Upper lobe of left lung (tissue), 6 donors: ENCODE results near the gene ANKIB1. TPM values are rescaled to one million over a fixed set of nuclear protein-coding genes. Genes with fewer than 3 reads are reported as not detected.

Source experiments
- ATAC-seq, 2 donors: fragments of 200-7000 bp; cut with Tn5 transposase; one replicate each; pipeline ENCODE4 v1.9.1; 2022; ENCODE audit warnings: mild to moderate bottlenecking in 2 of 2, moderate library complexity in 2 of 2; ENCODE audit not compliant: low FRiP score in 2 of 2
- DNase-seq, 2 donors: peaks; one replicate each; pipeline ENCODE4 v3.0.0-alpha.2; 2019 to 2020
- H3K27ac ChIP-seq, 4 donors: fragments of 200-600 bp; sonication (generic); one replicate each; pipeline ENCODE4 v1.5.1; 2016 to 2019
- H3K27me3 ChIP-seq, 4 donors: fragments of 200-600 bp; sonication (generic); one replicate each; pipeline ENCODE4 v1.5.1; 2017 to 2019
- H3K36me3 ChIP-seq, 4 donors: fragments of 200-600 bp; sonication (generic); one replicate each; pipeline ENCODE4 v1.5.1; 2016 to 2019
- H3K4me1 ChIP-seq, 4 donors: fragments of 200-600 bp; sonication (generic); one replicate each; pipeline ENCODE4 v1.5.1; 2018 to 2019
- H3K4me3 ChIP-seq, 4 donors: fragments of 200-600 bp; sonication (generic); one replicate each; pipeline ENCODE4 v1.5.1; 2017 to 2019; ENCODE audit warnings: mild to moderate bottlenecking in 2 of 4, moderate library complexity in 1 of 4
- H3K9me3 ChIP-seq, 4 donors: fragments of 200-600 bp; sonication (generic); one replicate each; pipeline ENCODE4 v1.5.1; 2018 to 2019
- EP300 ChIP-seq, 4 donors: sonication (generic); formaldehyde crosslinking; IDR thresholded peaks; one replicate each; pipeline ENCODE4 v1.5.1; 2017; ENCODE audit warnings: antibody characterized with exemption in 4 of 4, control low read depth in 2 of 4
- POLR2A ChIP-seq, 4 donors: fragments of 450-650 bp; IDR thresholded peaks; one replicate each; pipeline ENCODE4 v1.5.1; 2016 to 2017; ENCODE audit warnings: antibody characterized with exemption in 4 of 4, mild to moderate bottlenecking in 2 of 4
- POLR2AphosphoS5 ChIP-seq, 2 donors: sonication (generic); formaldehyde crosslinking; IDR thresholded peaks; one replicate each; pipeline ENCODE4 v1.5.1; 2017; ENCODE audit warnings: antibody characterized with exemption in 2 of 2
- WGBS, 2 donors: methylation state at CpG; one replicate each; pipeline ENCODE4 v1.1.5; 2017 to 2018; 5-methylcytosine and 5-hydroxymethylcytosine counted together
- total RNA-seq, 6 donors: library from RNA; depleted of rRNA in 4 of 6; stranded (reverse); fragments of >200 nt in 4 of 6; gene quantifications; one replicate each; pipeline versions ENCODE4 v1.1.0 to v1.2.1, GENCODE V29; 2016 to 2021
- TF ChIP-seq, protein P1 (sequence below), 6 experiments: fragments of 450-650 bp in 4 of 6; fragments of 200-600 bp in 2 of 6; sonication (generic) in 2 of 6; IDR thresholded peaks; one replicate each; pipeline ENCODE4 v1.5.1; 2016 to 2019; ENCODE audit warnings: antibody characterized with exemption in 6 of 6
- donor health status: DM: no; HTN: no; CAD: no; lungs with moderate emphysema.
- donor health status: DM: no; HTN: yes; CAD: no; lungs with severe emphysema.

ANKIB1 gene, protein sequence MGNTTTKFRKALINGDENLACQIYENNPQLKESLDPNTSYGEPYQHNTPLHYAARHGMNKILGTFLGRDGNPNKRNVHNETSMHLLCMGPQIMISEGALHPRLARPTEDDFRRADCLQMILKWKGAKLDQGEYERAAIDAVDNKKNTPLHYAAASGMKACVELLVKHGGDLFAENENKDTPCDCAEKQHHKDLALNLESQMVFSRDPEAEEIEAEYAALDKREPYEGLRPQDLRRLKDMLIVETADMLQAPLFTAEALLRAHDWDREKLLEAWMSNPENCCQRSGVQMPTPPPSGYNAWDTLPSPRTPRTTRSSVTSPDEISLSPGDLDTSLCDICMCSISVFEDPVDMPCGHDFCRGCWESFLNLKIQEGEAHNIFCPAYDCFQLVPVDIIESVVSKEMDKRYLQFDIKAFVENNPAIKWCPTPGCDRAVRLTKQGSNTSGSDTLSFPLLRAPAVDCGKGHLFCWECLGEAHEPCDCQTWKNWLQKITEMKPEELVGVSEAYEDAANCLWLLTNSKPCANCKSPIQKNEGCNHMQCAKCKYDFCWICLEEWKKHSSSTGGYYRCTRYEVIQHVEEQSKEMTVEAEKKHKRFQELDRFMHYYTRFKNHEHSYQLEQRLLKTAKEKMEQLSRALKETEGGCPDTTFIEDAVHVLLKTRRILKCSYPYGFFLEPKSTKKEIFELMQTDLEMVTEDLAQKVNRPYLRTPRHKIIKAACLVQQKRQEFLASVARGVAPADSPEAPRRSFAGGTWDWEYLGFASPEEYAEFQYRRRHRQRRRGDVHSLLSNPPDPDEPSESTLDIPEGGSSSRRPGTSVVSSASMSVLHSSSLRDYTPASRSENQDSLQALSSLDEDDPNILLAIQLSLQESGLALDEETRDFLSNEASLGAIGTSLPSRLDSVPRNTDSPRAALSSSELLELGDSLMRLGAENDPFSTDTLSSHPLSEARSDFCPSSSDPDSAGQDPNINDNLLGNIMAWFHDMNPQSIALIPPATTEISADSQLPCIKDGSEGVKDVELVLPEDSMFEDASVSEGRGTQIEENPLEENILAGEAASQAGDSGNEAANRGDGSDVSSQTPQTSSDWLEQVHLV
- total RNA-seq = 10 to 100 TPM; 22.8 to 47.1 (median 40.9) TPM

DNA sequence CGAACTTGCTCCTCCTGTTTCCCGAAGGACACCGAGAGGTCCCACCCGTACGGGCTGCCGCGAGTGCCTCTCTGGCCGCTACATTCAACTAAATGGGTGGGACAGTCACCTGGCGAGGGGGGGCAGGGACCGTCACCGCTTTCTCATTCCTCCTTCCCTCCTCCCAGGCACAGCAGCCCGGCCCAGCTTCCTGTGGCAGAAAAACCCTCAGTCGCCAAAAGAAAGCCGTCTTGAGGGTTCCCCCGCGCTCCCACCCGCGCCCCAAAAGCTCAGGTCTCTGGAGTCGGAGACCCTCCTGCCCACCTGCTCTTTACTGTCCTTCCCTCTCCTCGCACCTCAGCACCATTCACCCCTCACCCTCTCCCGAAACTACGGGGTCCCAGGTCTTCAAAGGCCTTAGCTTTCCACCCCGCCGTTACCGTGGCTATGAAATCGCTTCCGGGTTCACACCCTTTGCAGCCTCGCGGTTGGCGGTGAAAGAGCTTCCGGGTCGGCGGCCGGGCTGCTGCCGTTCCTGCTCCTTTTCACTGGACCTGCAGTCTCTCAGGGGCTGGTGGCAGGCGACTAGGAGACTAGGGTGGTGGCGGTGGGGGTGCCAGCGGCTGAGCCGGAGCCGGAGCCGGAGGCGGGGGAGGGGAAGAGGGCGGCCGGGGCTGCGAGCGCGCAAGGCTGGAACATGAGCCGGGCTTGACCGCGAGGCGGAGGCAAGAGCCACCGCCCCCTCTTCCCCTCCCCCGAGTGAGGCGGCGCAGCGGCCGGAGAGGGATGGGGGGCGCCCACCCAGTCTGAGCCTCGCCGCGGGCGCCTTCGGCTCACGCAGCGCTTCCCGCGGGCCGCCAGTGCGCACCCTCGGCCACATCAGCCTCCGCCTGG lies at the start of gene ANKIB1, which contains the start of gene KRIT1:
Gene ANKIB1, plus strand, starts transcription at position 488 of the 873 bp plus-strand sequence. CDS start 49,005 bp downstream, outside the sequence.
Gene KRIT1, minus strand, starts transcription at position 428 of the 873 bp plus-strand sequence. CDS start 3,779 bp downstream, outside the sequence.
- WGBS, 2 donors = 0% methylated on average over 23 to 53 of the region's 71 CpGs
- Histone ChIP-seq H3K36me3 (peaks cover 0 to 6% (median 3%) of the 10 kb centered on the region in 4 donors), H3K27me3 (no peaks in the 10 kb centered on the region), H3K9me3 (no peaks in the 10 kb centered on the region), H3K27ac (peak within 1 kb of the TSS; percentile 87 to 94 (median 92)), H3K4me3 (peak within 1 kb of the TSS; percentile 82 to 99 (median 90)), H3K4me1 (peaks cover 28 to 44% (median 36%) of the 10 kb centered on the region in 4 donors)
- DNase-seq (peak; percentile 90 to 96), ATAC-seq (peak; percentile 95 to 97)
- peak in 1 of 4 donors; percentile 76 for TF ChIP-seq POLR2A (IDR thresholded peaks at IDR 0.05)
- TF ChIP-seq, protein P1, sequence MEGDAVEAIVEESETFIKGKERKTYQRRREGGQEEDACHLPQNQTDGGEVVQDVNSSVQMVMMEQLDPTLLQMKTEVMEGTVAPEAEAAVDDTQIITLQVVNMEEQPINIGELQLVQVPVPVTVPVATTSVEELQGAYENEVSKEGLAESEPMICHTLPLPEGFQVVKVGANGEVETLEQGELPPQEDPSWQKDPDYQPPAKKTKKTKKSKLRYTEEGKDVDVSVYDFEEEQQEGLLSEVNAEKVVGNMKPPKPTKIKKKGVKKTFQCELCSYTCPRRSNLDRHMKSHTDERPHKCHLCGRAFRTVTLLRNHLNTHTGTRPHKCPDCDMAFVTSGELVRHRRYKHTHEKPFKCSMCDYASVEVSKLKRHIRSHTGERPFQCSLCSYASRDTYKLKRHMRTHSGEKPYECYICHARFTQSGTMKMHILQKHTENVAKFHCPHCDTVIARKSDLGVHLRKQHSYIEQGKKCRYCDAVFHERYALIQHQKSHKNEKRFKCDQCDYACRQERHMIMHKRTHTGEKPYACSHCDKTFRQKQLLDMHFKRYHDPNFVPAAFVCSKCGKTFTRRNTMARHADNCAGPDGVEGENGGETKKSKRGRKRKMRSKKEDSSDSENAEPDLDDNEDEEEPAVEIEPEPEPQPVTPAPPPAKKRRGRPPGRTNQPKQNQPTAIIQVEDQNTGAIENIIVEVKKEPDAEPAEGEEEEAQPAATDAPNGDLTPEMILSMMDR (IDR thresholded peaks at IDR 0.05) = peak in 5 of 6 experiments; percentile 8 to 52 (median 25)
- peak in 1 of 4 donors; percentile 20 for TF ChIP-seq EP300 (IDR thresholded peaks at IDR 0.05)
- TF ChIP-seq POLR2AphosphoS5 (IDR thresholded peaks at IDR 0.05) = peak; percentile 80 to 91

DNA sequence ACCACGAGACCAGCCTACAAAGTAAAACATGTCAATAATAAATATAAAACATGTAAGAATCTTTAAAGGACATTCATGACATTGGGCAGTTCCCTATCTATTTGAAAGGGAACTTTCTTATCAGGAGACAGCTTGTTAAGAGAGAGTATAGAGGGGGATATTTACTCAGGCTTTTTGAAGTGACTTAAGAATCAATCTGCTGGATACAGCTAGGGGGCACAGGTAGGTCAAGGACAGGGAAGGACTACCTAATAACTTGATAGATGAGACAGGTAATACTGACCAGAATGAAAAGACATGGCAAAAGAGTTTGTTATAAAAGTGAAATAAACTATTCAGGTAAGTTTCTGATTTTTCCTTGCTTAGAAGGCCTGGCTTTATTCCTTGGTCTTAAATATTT lies 45.0 kb upstream of the ANKIB1 start:
- TF ChIP-seq POLR2A (IDR thresholded peaks at IDR 0.05) (no peak), EP300 (IDR thresholded peaks at IDR 0.05) (no peak), POLR2AphosphoS5 (IDR thresholded peaks at IDR 0.05) (no peak)
- TF ChIP-seq, protein P1 (IDR thresholded peaks at IDR 0.05) = no peak
- no peaks in the 10 kb centered on the region for H3K27me3 ChIP-seq
- ATAC-seq (no peak), DNase-seq (no peak)
- H3K9me3 ChIP-seq = no peaks in the 10 kb centered on the region
- WGBS, 2 donors = 89 to 94% methylated on average over 1 of the region's 1 CpG
- no peak overlapping the region for H3K27ac ChIP-seq
- no peaks in the 10 kb centered on the region for H3K4me1 ChIP-seq
- peaks cover 7 to 74% (median 24%) of the 10 kb centered on the region in 4 donors for H3K36me3 ChIP-seq
- no peak overlapping the region for H3K4me3 ChIP-seq

DNA sequence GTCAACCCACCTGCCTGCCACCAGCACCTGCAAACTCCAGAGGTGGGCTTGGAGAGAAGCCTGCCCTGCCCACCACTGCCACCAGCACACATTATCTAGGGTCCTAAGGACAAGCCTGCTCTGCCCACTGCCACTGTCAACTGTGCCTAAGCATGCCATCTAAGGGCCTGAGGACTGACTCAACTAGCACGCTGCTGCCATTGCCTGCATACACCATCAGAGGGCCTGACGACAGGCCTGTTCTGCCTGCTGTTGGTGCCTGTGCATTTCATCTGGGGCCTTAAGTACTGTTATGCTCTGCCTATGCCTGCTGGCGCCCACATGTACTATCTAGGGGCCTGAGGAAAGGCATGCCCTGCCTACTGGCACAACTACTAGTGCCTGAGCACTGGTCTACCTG lies 39.8 kb upstream of the ANKIB1 start:
- Histone ChIP-seq H3K27me3 (no peaks in the 10 kb centered on the region), H3K4me1 (no peaks in the 10 kb centered on the region), H3K4me3 (no peak overlapping the region), H3K36me3 (peaks cover 7 to 84% (median 28%) of the 10 kb centered on the region in 4 donors), H3K9me3 (peaks cover 0 to 5% (median 0%) of the 10 kb centered on the region in 4 donors), H3K27ac (no peak overlapping the region)
- 94 to 100% methylated on average over 1 to 3 of the region's 3 CpGs for WGBS, 2 donors
- DNase-seq (no peak), ATAC-seq (no peak)
- no peak for TF ChIP-seq POLR2A (IDR thresholded peaks at IDR 0.05)
- TF ChIP-seq, protein P1 (IDR thresholded peaks at IDR 0.05) = no peak
- TF ChIP-seq POLR2AphosphoS5 (IDR thresholded peaks at IDR 0.05) = no peak
- TF ChIP-seq EP300 (IDR thresholded peaks at IDR 0.05) = no peak

DNA sequence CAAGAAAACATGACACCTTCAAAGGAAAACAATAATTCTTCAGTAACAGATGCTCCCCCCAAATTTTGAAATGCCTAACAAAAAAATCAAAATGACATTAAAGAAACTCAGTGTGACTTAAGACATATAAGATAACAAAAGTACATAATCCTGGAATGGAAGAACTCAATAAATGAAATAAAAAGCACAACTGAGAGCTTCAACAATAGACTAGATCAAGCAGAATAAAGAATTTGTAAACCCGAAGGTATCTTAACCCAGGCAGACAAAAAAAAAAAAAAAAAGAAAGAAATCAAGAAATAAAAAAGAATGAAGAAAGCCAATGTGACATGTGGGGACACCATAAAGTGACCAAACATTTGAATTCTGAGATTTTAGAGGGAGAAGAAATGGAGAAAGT lies 39.1 kb upstream of the ANKIB1 start:
- Histone ChIP-seq H3K27me3 (no peaks in the 10 kb centered on the region), H3K4me1 (no peaks in the 10 kb centered on the region), H3K4me3 (no peak overlapping the region), H3K27ac (no peak overlapping the region), H3K9me3 (peaks cover 0 to 5% (median 0%) of the 10 kb centered on the region in 4 donors), H3K36me3 (peaks cover 9 to 82% (median 30%) of the 10 kb centered on the region in 4 donors)
- 97 to 100% methylated on average over 1 of the region's 1 CpG for WGBS, 2 donors
- no peak for TF ChIP-seq EP300 (IDR thresholded peaks at IDR 0.05)
- no peak for TF ChIP-seq POLR2AphosphoS5 (IDR thresholded peaks at IDR 0.05)
- TF ChIP-seq, protein P1 (IDR thresholded peaks at IDR 0.05) = no peak
- no peak for TF ChIP-seq POLR2A (IDR thresholded peaks at IDR 0.05)
- no peak for ATAC-seq
- DNase-seq = no peak
